Activated naive CD4-positive, alpha-beta T cell treated with anti-CD3 and anti-CD28 coated beads, Interleukin-2, amount 10 ng/mL, durations not matched to agents 7 days and 5 days (primary cell): ENCODE measurements around the gene ZACN.
"Not testable (repeated sequence)": the region's sequence is repeated elsewhere in the genome, so short reads cannot be mapped to it uniquely, and the experiment has no call there.

ENCODE experiments used
- CTCF ChIA-PET: fragments of 350-600 bp; sonication (Branson Sonifier 250); formaldehyde crosslinking; loops from one replicate; lab custom pipeline; 2021; ENCODE audit warnings: antibody characterized with exemption; lab: Charles Lee
- DNase-seq: peaks from one replicate; pipeline ENCODE4 v3.0.0-alpha.2; 2020
- H3K27ac Mint-ChIP-seq: one replicate; pipeline ENCODE4 v1.8.0; 2021; ENCODE audit warnings: mild to moderate bottlenecking, moderate library complexity, mixed read lengths
- H3K27me3 Mint-ChIP-seq: one replicate; pipeline ENCODE4 v1.8.0; 2021; ENCODE audit warnings: mild to moderate bottlenecking, mixed read lengths
- H3K36me3 Mint-ChIP-seq: one replicate; pipeline ENCODE4 v1.8.0; 2021; ENCODE audit warnings: mixed read lengths
- H3K4me1 Mint-ChIP-seq: one replicate; pipeline ENCODE4 v1.8.0; 2021; ENCODE audit warnings: mixed read lengths
- H3K4me3 Mint-ChIP-seq: one replicate; pipeline ENCODE4 v1.8.0; 2021; ENCODE audit warnings: mild to moderate bottlenecking, moderate library complexity, mixed read lengths
- H3K9me3 Mint-ChIP-seq: one replicate; pipeline ENCODE4 v1.8.0; 2021; ENCODE audit warnings: mixed read lengths

ZACN gene

GRCh38 chr17:76048711-76049110, 30.3 kb upstream of the ZACN start:
- CTCF ChIA-PET = interaction anchor here (1.7 kb wide), 1 partner anchor 35 kb away, joined by 6 read pairs; no protein-coding TSS in a partner anchor
- no peaks in the 10 kb centered on the region for H3K27me3 Mint-ChIP-seq
- no peak for DNase-seq
- H3K36me3 Mint-ChIP-seq = peaks cover 63% of the 10 kb centered on the region
- H3K4me3 Mint-ChIP-seq = no peak overlapping the region
- H3K27ac Mint-ChIP-seq = no peak overlapping the region
- H3K4me1 Mint-ChIP-seq = no peaks in the 10 kb centered on the region
- H3K9me3 Mint-ChIP-seq = no peaks in the 10 kb centered on the region

- CTCF ChIA-PET = interaction anchor here (1.7 kb wide), 1 partner anchor 35 kb away, joined by 6 read pairs; no protein-coding TSS in a partner anchor
- H3K9me3 Mint-ChIP-seq = no peaks in the 10 kb centered on the region
- H3K4me1 Mint-ChIP-seq = no peaks in the 10 kb centered on the region
- H3K27ac Mint-ChIP-seq = no peak overlapping the region
- no peaks in the 10 kb centered on the region for H3K27me3 Mint-ChIP-seq
- no peak for DNase-seq
- no peak overlapping the region for H3K4me3 Mint-ChIP-seq
- peaks cover 63% of the 10 kb centered on the region for H3K36me3 Mint-ChIP-seq
Observed at GRCh38 chr17:76049239-76049638, 29.7 kb upstream of the ZACN start.

GRCh38 chr17:76049836-76050537, 29.0 kb upstream of the ZACN start:
- no peaks in the 10 kb centered on the region for H3K4me1 Mint-ChIP-seq
- CTCF ChIA-PET = interaction anchor here (0.9 to 1.7 kb wide), 3 partner anchors 36 to 288 kb away, joined by 3 to 6 read pairs (median 3); no protein-coding TSS in a partner anchor
- no peak for DNase-seq
- H3K4me3 Mint-ChIP-seq = no peak overlapping the region
- peaks cover 56% of the 10 kb centered on the region for H3K36me3 Mint-ChIP-seq
- H3K27ac Mint-ChIP-seq = no peak overlapping the region
- no peaks in the 10 kb centered on the region for H3K27me3 Mint-ChIP-seq
- no peaks in the 10 kb centered on the region for H3K9me3 Mint-ChIP-seq

GRCh38 chr17:76050538-76051467, 28.2 kb upstream of the ZACN start:
- H3K27ac Mint-ChIP-seq = no peak overlapping the region

GRCh38 chr17:76051561-76051960, 27.4 kb upstream of the ZACN start:
- DNase-seq = no peak
- CTCF ChIA-PET = no interaction called here
- no peaks in the 10 kb centered on the region for H3K4me1 Mint-ChIP-seq
- no peaks in the 10 kb centered on the region for H3K9me3 Mint-ChIP-seq
- H3K36me3 Mint-ChIP-seq = peaks cover 52% of the 10 kb centered on the region
- H3K27ac Mint-ChIP-seq = no peak overlapping the region
- no peaks in the 10 kb centered on the region for H3K27me3 Mint-ChIP-seq
- H3K4me3 Mint-ChIP-seq = no peak overlapping the region

More at GRCh38 chr17:76050538-76051467, 28.2 kb upstream of the ZACN start:
- Mint-ChIP-seq H3K27me3 (no peaks in the 10 kb centered on the region), H3K4me3 (no peak overlapping the region), H3K4me1 (no peaks in the 10 kb centered on the region), H3K9me3 (no peaks in the 10 kb centered on the region), H3K36me3 (peaks cover 52% of the 10 kb centered on the region)
- no peak for DNase-seq
- CTCF ChIA-PET = interaction anchor here (0.9 to 1.2 kb wide), 2 partner anchors 37 to 287 kb away, joined by 3 read pairs; no protein-coding TSS in a partner anchor

GRCh38 chr17:76053246-76054111, 25.5 kb upstream of the ZACN start:
- Mint-ChIP-seq H3K27ac (peak overlapping the region; percentile 25), H3K4me3 (no peak overlapping the region), H3K4me1 (no peaks in the 10 kb centered on the region), H3K9me3 (no peaks in the 10 kb centered on the region), H3K36me3 (peaks cover 56% of the 10 kb centered on the region), H3K27me3 (no peaks in the 10 kb centered on the region)
- no peak for DNase-seq
- CTCF ChIA-PET = interaction anchor here (0.6 to 0.9 kb wide), 2 partner anchors 25 to 246 kb away, joined by 3 read pairs; partner anchors contain the start of gene ZACN

GRCh38 chr17:76054112-76054476, 24.9 kb upstream of the ZACN start:
- CTCF ChIA-PET = interaction anchor here (0.6 to 0.9 kb wide), 2 partner anchors 25 to 245 kb away, joined by 3 read pairs; partner anchors contain the start of gene ZACN
- H3K27me3 Mint-ChIP-seq = no peaks in the 10 kb centered on the region
- peaks cover 56% of the 10 kb centered on the region for H3K36me3 Mint-ChIP-seq

GRCh38 chr17:76056882-76057281, 22.1 kb upstream of the ZACN start:
- Mint-ChIP-seq H3K9me3 (no peaks in the 10 kb centered on the region), H3K27me3 (no peaks in the 10 kb centered on the region), H3K27ac (no peak overlapping the region), H3K36me3 (peaks cover 56% of the 10 kb centered on the region), H3K4me1 (no peaks in the 10 kb centered on the region), H3K4me3 (no peak overlapping the region)
- CTCF ChIA-PET = interaction anchor here (1.3 kb wide), 1 partner anchor 223 kb away, joined by 4 read pairs; no protein-coding TSS in a partner anchor
- DNase-seq = no peak

More at GRCh38 chr17:76054112-76054476, 24.9 kb upstream of the ZACN start:
- Mint-ChIP-seq H3K4me1 (no peaks in the 10 kb centered on the region), H3K9me3 (no peaks in the 10 kb centered on the region), H3K4me3 (no peak overlapping the region), H3K27ac (no peak overlapping the region)
- DNase-seq = no peak

GRCh38 chr17:76058264-76058663, 20.7 kb upstream of the ZACN start:
- not testable (repeated sequence) for H3K9me3 Mint-ChIP-seq, DNase-seq, H3K4me1 Mint-ChIP-seq, H3K27me3 Mint-ChIP-seq, H3K4me3 Mint-ChIP-seq, H3K27ac Mint-ChIP-seq
- H3K36me3 Mint-ChIP-seq = peaks cover 60% of the 10 kb centered on the region
- CTCF ChIA-PET = interaction anchor here (1.9 kb wide), 1 partner anchor 44 kb away, joined by 6 read pairs; no protein-coding TSS in a partner anchor

- Mint-ChIP-seq H3K27ac (peak overlapping the region; percentile 88), H3K4me3 (peak overlapping the region; percentile 42), H3K4me1 (peaks cover 15% of the 10 kb centered on the region), H3K27me3 (no peaks in the 10 kb centered on the region), H3K9me3 (no peaks in the 10 kb centered on the region), H3K36me3 (peaks cover 60% of the 10 kb centered on the region)
- DNase-seq = peak; percentile 43
- CTCF ChIA-PET = interaction anchor here (0.7 to 1.5 kb wide), 6 partner anchors 9 to 344 kb away, joined by 3 to 6 read pairs (median 3); partner anchors contain the start of gene SRP68
Observed at GRCh38 chr17:76063875-76064546, 15.0 kb upstream of the ZACN start.

- H3K9me3 Mint-ChIP-seq = no peaks in the 10 kb centered on the region
- peak overlapping the region; percentile 20 for H3K27ac Mint-ChIP-seq
- peaks cover 51% of the 10 kb centered on the region for H3K36me3 Mint-ChIP-seq
- H3K27me3 Mint-ChIP-seq = no peaks in the 10 kb centered on the region
- CTCF ChIA-PET = interaction anchor here (1.1 to 1.2 kb wide), 2 partner anchors 61 to 214 kb away, joined by 3 read pairs; no protein-coding TSS in a partner anchor
- no peak for DNase-seq
- no peak overlapping the region for H3K4me3 Mint-ChIP-seq
- peaks cover 25% of the 10 kb centered on the region for H3K4me1 Mint-ChIP-seq
Observed at GRCh38 chr17:76065775-76066174, 13.2 kb upstream of the ZACN start.

GRCh38 chr17:76071531-76072147, 7.3 kb upstream of the ZACN start:
- peak overlapping the region; percentile 86 for H3K27ac Mint-ChIP-seq
- no peak for DNase-seq
- CTCF ChIA-PET = no interaction called here
- peaks cover 17% of the 10 kb centered on the region for H3K36me3 Mint-ChIP-seq
- peaks cover 39% of the 10 kb centered on the region for H3K27me3 Mint-ChIP-seq
- H3K4me1 Mint-ChIP-seq = peaks cover 52% of the 10 kb centered on the region
- H3K4me3 Mint-ChIP-seq = peak overlapping the region; percentile 95
- no peaks in the 10 kb centered on the region for H3K9me3 Mint-ChIP-seq
